Activated CD4-positive, alpha-beta T cell treated with anti-CD3 and anti-CD28 coated beads, Interleukin-2, amount 50 U/mL, for 24 hours (primary cell): ENCODE data around the gene TRIM68.

Experiments used
- DNase-seq, 2 donors: peaks; one replicate each; pipeline ENCODE4 v3.0.0-alpha.2; 2020; ENCODE audit warnings: low read depth in 1 of 2, low spot score in 1 of 2

The TRIM68 gene

DNA sequence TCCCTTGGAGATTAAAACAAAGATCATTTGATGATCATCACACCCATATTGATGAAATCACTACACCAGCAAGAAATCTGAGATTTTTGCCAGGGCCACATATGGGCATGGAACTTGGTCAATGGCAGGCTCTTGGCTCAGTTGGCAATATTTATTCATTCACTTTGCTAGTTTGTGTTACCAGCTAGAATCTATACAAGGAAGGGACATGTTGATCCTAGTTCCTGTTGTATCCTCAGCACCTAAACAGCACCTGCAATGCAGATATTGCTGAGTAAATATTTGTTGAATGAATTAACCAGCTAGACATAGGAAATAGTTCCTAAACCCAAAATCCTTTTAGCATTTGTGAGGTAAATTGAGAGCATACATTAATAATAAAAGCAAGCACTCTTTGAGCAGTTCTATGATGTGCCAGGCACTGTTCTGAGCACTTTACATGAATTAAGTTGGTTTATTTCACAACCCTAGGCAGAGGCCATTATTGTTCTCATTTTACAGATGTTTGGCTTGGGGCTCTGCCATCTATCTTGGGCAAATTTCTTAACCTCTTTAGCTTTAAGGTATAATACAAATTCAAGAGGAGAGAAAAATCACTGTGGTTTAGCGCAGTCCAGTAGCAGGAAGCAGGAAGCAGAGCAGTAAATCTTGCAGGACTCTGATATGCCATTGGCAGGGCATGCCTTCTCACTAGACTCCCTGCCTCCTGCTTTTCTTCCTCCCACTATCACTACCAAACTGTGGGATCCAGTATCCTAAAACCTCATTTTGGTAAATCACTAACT lies 1.6 kb downstream of the TRIM68 start:
- DNase-seq: no peak

DNA sequence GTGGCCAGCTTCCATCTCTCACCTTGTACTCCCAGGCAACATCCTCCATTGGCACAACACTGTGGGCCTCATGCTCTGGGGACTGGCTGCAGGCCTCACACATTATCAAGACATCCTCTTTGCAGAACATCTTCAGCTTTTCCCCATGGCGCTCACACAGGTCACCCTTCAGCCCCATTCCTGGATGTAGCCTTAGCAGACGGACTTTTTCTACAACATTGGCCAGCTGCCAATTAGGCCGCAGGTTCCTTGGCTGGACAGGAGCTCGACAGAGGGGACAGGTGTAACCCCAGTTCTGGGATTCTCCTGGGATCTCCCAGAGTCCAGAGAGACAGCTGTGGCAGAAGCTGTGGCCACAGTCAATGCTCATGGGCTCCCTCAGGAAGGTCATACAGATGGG lies 3.0 kb downstream of the TRIM68 start:
- DNase-seq: no peak

DNA sequence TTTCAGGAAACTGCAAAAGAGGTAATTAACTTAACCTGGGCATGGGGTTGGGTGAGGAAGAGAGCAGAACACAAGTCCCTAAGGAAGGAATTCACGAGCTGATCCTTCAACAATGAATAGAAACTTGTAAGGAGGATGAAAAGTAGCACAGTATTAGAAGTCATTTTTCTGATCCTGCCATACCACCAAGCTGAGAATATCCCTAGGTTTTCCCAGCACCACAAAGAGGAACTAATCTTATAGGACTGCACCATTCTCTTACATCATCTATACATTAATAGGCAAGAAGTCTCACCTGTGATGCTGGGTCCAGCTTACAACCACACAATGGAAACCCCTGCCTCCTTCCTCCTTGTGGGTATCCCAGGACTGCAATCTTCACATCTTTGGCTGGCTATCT lies 14.3 kb downstream of the TRIM68 start, which contains the start of gene OR52I1:
TSS of gene OR52I1 (plus strand) at position 301 of the 400 bp plus-strand sequence. CDS start at position 301, 0 bp downstream.
- no peak for DNase-seq

DNA sequence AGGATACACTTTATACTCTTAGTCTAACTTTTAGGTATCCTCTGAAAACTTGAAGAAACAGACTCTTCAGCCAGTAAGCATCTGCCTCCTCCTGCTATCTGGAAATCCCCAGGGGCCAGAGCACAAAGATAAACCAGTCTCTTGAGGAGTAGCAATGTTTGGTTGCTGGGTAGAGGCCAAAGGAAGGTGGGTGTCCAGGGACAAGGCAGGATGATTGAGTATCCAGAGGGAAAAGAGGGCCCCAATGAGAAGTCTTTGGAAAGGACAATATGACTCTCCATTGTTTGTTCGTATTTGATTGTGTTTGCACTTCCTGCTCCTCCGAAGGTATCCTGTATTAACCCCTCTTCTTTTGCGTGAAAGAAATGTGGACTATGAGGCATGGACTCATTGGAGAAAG lies 19.0 kb downstream of the TRIM68 start:
- no peak for DNase-seq

DNA sequence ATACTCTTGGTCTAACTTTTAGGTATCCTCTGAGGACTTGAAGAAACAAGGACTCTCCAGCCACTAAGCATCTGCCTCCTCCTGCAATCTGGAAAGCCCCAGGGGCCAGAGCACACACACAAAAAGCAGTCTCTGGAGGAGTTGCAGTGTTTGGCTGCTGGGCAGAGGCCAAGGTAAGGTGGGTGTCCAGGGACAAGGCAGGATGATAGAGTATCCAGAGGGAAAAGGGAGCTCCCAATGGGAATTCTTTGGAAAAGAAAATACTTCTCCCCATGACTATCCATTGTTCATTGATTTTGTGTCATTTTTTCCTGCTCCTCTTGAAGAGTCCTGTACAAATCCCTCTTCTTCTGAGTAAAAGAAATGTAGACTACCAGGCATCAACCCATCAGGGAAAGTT lies 26.6 kb downstream of the TRIM68 start, which contains the start of gene OR52I2:
TSS of gene OR52I2 (plus strand) at position 301 of the 400 bp plus-strand sequence.
- no peak for DNase-seq

DNA sequence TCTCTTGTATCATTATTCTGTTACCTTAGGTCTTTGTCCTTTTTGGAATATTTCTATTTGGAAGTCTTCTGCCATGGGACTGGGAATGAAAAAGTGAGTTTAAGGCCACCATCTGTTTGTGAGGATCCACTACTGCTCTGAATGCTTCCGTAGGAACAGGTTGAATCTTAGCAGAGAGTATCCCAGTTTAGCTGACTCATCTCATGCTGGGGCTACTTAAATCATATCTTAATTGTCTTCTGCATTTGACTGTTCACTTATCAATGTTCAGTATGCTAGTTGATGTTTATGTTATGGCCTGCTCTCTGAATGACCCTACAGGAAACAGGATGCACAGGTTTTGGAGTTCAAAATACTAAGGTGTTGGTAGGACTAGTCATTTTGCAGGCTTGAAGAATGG lies 27.9 kb downstream of the TRIM68 start:
- no peak for DNase-seq

DNA sequence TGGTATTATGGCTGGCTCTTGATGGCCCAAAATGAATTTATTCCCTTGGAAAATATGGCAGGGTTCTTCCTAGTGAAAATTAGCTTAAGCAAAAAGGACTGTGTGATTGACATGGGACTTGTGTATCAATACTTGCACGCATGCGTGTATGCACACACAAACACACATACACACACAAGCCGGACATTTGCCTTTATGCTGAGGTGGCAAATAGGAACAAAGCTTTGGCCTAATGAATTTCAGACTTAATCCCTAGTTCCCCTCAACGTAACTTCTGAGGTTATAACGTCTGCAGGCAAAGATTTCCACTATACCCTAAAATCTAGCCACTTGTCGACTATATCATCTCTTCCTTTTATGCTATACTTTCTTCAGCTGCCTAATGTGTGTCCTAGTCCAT lies 29.4 kb downstream of the TRIM68 start:
- no peak for DNase-seq

DNA sequence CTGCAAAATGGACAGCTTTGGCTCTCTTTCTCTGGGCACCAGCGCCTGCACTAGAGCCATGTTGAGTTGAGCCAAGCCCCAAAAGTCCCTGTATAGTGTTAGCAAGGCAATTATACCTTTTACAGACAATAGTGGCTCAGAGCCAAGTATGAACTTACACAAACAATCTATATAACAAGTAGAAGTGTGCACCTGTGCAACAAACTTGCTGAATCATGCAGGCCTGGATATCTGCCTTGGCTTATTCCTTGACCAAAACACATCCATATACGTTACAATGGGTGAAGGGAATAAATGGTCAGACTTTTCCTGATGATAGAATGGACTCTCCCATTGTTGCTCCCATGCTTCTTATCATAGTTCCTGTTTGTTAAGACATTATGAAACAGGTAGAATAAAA lies 30.3 kb downstream of the TRIM68 start:
- DNase-seq: no peak

DNA sequence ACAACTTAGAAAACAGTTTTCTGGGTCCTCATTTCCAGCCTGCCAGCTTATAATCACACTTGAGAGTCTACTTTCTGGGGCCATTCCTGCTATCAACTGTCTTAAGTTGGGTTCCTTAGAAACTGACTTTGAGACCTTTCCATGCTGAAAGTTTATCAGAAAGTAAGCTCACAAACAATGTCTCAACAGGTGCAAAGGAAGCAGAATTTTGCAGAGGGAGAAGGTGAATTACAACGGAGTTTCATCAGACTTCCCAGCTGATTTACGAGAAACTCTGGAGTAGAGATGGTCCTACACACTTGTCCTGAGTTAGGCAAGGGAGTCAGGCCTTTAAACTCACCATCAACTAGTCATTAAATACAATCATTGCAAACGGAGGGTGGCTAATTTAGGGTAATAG lies 31.2 kb downstream of the TRIM68 start:
- DNase-seq: no peak

DNA sequence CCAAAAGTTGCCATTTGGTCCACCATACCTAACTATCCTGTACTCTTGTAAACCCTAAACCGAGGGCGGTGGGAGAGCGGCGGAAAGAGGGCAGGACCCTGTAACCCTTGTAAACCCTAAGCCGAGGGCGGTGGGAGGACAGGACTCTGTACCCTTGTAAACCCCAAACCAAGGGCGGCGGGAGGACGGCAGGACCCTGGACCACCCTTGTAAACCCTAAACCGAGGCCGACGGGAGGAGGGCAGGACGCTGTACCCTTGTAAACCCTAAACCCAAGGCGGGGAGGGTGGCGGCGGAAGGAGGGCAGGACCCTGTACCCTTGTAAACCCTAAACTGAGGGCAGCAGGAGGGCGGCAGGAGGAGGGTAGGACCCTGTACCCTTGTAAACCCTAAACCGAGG lies 39.0 kb downstream of the TRIM68 start:
- DNase-seq: no peak

DNA sequence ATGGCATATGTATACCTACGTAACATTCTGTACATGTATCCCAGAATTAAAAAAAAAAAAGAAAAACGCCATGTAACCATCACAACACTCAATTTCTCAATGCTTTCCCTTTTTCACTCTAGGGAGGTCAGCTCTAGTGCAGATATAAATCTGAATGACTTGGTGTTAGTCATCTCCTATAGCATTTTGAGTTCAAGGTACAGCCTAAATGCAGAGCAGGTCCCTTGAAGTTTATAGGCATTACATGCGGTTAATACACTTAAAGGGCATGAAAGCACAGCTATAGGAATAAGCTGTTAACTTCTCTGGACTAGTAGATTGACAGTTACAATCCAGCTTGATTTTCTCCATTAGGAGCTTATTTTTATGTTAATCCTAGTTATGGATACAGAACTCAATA lies 42.7 kb downstream of the TRIM68 start:
- no peak for DNase-seq

DNA sequence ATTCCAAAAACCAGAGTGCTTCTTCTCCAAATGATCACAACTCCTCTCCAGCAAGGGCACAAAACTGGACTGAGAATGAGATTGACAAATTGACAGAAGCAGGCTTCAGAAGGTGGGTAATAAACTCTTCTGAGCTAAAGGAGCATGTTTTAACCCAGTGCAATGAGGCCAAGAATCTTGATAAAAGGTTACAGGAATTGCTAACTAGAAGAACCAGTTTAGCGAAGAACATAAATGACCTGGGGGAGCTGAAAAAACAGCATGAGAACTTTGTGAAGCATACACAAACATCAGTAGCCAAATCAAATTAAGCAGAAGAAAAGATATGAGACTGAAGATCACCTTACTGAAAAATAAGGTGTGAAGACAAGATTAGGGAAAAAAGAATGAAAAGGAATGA lies 47.6 kb downstream of the TRIM68 start:
- DNase-seq: no peak

DNA sequence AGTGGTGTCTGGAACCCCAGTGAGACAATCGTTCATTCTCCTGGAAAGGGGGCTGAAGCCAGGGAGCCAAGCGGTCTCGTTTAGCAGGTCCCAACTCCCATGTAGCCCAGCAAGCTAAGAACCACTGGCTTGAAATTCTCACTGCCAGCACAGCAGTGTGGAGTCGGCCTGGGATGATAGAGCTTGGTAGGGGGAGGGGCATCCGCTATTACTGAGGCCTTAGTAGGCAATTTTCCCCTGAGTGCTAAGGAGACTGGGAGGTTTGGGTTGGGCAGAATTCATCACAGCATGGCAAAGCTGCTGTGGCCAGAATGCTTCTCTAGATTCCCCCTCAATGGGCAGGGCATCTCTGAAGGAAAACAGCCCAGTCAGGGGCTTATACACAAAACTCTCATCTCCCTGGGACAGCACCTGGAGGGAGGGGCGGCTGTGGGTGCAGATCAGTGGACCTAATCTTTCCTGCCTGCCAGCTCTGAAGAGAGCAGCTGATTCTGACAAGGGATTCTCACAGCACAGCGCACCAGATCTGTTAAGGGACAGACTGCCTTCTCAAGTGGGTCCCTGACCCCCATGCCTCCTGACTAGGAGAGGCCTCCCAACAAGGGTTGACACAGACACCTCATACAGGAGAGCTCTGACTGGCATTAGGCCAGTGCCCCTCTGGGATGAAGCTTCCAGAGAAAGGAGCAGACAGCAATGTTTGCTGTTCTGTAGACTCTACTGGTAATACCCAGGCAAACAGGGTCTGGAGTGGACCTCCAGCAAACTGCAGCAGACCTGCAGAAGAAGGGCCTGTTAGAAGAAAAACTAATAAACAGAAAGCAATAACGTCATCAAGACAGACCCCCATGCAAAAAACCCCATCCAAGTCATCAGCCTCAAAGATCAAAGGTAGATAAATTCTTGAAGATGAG lies 48.2 kb downstream of the TRIM68 start:
- no peak for DNase-seq

DNA sequence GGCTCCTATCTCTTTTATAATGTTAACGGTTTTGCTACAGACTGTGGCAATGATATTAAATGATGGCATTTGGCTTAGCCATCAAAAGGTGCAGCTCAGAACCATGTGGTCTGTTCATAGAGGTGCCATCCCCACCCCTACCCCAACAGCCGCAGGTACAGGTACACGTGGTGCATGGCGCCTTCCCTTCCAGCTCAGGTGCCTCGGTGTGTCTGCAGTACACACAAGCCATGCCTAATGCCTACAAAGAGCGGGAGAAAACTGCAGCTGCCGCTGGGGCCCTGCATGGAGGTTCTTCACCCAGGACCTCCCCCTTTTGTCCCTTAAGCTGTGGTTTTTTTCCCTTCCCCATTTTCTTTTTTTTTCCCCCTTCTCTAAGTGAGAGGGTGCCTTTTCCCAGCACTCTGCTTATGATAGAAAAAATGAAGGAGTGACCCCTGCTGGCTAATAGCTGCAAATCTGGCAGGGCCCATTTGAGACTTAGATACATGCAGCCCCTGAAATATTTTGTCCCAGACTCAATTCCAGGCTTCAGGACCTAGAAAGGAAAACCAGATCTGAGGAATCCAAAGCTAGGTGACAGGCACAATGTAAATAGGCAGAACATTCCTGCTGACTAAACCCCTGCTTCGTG lies 56.6 kb downstream of the TRIM68 start:
- no peak for DNase-seq
